OCI-LY1 (cell line): ENCODE data around the gene MAGI1.

Source experiments
- CTCF ChIP-seq: fragments of 200-600 bp; sonication (generic), shearing (Covaris generic); IDR thresholded peaks from 2 replicates; pipeline ENCODE4 v1.5.1; 2017; ENCODE audit warnings: mild to moderate bottlenecking, antibody characterized with exemption, low read length, moderate library complexity, mixed read lengths
- EZH2 ChIP-seq: fragments of 200-600 bp; sonication (generic), shearing (Covaris generic); IDR thresholded peaks from 2 replicates; pipeline ENCODE4 v1.8.0; 2017; ENCODE audit warnings: borderline replicate concordance, mixed run types, mild to moderate bottlenecking, antibody characterized with exemption, low read length, moderate library complexity, mixed read lengths

DNA sequence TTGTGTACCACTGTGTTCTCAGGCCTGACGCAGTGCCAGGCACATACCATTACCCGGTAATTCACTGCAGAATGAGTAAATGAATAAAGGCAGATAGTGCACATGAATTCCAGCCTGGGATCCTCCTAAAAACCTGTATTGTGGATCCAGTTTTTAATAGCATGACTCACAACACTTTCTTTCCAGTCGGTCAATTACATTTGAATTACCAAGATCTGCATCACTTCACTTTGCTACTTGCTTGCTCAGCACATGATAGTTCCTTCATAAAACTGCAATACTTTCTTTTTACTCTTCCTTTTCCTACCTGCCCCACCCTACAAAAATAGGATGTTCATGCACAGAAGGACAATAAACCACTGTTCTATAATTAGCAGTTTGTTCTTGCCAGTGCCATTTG lies 553.8 kb downstream of the MAGI1 start:
- no peak for TF ChIP-seq CTCF
- no peak for TF ChIP-seq EZH2
